ENCODE data around the gene SV2B. TPM values are rescaled to one million over a fixed set of nuclear protein-coding genes. Genes with fewer than 3 reads are reported as not detected.

SV2B gene
- total and polyA plus RNA-seq, 2 experiments from 2014 or later: 0.06 to 0.76 TPM

DNA sequence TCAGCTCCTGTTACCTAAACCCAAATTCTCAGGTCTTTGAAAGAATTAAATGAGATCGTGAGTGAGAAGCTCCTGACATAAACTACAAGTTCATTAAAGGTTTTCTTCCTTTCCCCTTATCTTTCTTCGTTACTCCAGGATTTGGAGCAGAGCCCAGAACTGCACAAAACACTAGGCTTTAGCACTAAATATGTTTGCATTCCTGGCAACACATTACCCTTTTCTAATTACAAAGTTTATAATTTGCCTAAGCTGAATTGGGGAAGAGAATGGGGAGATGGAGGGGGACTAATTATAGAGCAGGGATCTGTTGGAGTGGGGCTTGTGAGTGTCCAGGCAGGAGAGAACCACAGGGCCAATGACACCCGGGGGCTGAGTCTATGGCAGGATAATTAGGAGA is 109.7 kb downstream of the SV2B start (continued):
- TF ChIP-seq, protein P1, sequence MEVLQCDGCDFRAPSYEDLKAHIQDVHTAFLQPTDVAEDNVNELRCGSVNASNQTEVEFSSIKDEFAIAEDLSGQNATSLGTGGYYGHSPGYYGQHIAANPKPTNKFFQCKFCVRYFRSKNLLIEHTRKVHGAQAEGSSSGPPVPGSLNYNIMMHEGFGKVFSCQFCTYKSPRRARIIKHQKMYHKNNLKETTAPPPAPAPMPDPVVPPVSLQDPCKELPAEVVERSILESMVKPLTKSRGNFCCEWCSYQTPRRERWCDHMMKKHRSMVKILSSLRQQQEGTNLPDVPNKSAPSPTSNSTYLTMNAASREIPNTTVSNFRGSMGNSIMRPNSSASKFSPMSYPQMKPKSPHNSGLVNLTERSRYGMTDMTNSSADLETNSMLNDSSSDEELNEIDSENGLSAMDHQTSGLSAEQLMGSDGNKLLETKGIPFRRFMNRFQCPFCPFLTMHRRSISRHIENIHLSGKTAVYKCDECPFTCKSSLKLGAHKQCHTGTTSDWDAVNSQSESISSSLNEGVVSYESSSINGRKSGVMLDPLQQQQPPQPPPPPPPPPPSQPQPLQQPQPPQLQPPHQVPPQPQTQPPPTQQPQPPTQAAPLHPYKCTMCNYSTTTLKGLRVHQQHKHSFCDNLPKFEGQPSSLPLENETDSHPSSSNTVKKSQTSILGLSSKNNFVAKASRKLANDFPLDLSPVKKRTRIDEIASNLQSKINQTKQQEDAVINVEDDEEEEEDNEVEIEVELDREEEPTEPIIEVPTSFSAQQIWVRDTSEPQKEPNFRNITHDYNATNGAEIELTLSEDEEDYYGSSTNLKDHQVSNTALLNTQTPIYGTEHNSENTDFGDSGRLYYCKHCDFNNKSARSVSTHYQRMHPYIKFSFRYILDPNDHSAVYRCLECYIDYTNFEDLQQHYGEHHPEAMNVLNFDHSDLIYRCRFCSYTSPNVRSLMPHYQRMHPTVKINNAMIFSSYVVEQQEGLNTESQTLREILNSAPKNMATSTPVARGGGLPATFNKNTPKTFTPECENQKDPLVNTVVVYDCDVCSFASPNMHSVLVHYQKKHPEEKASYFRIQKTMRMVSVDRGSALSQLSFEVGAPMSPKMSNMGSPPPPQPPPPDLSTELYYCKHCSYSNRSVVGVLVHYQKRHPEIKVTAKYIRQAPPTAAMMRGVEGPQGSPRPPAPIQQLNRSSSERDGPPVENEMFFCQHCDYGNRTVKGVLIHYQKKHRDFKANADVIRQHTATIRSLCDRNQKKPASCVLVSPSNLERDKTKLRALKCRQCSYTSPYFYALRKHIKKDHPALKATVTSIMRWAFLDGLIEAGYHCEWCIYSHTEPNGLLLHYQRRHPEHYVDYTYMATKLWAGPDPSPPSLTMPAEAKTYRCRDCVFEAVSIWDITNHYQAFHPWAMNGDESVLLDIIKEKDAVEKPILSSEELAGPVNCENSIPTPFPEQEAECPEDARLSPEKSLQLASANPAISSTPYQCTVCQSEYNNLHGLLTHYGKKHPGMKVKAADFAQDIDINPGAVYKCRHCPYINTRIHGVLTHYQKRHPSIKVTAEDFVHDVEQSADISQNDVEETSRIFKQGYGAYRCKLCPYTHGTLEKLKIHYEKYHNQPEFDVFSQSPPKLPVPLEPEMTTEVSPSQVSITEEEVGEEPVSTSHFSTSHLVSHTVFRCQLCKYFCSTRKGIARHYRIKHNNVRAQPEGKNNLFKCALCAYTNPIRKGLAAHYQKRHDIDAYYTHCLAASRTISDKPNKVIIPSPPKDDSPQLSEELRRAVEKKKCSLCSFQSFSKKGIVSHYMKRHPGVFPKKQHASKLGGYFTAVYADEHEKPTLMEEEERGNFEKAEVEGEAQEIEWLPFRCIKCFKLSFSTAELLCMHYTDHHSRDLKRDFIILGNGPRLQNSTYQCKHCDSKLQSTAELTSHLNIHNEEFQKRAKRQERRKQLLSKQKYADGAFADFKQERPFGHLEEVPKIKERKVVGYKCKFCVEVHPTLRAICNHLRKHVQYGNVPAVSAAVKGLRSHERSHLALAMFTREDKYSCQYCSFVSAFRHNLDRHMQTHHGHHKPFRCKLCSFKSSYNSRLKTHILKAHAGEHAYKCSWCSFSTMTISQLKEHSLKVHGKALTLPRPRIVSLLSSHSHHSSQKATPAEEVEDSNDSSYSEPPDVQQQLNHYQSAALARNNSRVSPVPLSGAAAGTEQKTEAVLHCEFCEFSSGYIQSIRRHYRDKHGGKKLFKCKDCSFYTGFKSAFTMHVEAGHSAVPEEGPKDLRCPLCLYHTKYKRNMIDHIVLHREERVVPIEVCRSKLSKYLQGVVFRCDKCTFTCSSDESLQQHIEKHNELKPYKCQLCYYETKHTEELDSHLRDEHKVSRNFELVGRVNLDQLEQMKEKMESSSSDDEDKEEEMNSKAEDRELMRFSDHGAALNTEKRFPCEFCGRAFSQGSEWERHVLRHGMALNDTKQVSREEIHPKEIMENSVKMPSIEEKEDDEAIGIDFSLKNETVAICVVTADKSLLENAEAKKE (CRISPR knock-in tag; IDR thresholded peaks at IDR 0.05): no peak

DNA sequence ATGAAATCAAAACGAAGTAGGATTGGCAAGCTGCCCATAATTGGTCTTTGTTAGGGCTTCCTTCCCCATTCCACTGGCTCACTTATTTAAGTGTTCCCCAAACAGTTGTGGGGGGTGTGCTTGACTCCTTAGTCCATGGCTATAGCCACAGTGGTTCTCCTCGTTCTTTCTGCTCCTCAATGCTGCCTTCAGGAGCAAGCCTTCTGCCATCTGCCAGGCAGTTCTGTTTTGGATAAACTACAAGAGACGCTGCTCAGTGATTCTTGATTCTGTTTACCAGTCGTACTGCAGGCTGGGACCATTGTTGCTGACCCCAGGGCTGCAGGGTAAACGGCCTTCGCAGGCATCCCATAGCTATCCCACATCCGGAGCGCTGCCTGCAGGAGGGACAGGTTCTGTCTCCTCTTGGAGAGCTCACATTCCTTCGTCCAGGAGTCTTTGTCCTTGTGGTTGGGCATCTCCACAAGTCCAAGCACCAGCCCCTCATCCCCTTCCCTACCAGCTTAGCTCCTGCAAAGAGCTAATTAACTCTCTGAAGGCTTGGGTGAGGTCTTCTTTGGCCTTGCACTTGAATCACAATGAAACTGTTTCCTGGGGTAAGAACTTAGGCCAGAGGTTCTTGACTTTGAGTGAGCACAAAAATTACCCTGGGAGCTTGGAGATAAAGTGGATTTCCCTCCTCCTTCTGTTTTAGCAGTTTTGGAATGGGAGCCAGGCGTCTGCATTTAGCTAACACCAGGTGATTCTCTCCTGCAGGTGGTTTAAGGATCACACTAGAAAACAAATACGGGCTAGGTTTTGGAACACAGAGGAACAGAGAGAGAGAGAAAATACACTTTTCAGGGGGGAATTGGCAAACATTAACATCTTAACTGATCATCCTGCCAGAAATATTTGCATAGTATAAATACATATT is 114.9 kb downstream of the SV2B start:
- Histone ChIP-seq H3K4me2 (no peak overlapping the region), H3K9me2 (ENCODE audit: insufficient read depth) (no peaks in the 10 kb centered on the region; the same call in 1 of the 2 replicates), H3K79me2 (replicated peaks; ENCODE audit: insufficient read depth) (no peaks in the 10 kb centered on the region), H2AFZ (peak overlapping the region; percentile 83), H3K36me3 (ENCODE audit: insufficient read depth) (no peaks in the 10 kb centered on the region; the same call in 1 of the 2 replicates), H3F3A (replicated peaks; ENCODE audit: low read depth) (no peaks in the 10 kb centered on the region), H4K20me1 (replicated peaks; ENCODE audit: insufficient read depth) (no peaks in the 10 kb centered on the region), H3K27ac (ENCODE audit: low read depth) (no peak overlapping the region), H3K4me1 (ENCODE audit: insufficient read depth) (0 out of 2 replicates have a peak, but pooled peaks cover 3% of the 10 kb centered on the region), H3K4me3 (no peak overlapping the region), H3K27me3 (ENCODE audit: insufficient read depth) (no peaks in the 10 kb centered on the region)
- peak; percentile 76 for ATAC-seq
- TF ChIP-seq ZNF114 (CRISPR knock-in tag; IDR thresholded peaks at IDR 0.05): no peak
- no peak for TF ChIP-seq ZNF331 (CRISPR knock-in tag; IDR thresholded peaks at IDR 0.05; ENCODE audit: low read depth)
- TF ChIP-seq NANOG (IDR thresholded peaks at IDR 0.05; ENCODE audit: borderline replicate concordance): no peak
- TF ChIP-seq EZH2phosphoT487 (IDR thresholded peaks at IDR 0.05; ENCODE audit: unreplicated experiment): no peak
- TF ChIP-seq STAT1 (IDR thresholded peaks at IDR 0.05; ENCODE audit: unreplicated experiment): no peak
- TF ChIP-seq, protein P1 (CRISPR knock-in tag; IDR thresholded peaks at IDR 0.05): peak; percentile 80
- TF ChIP-seq EZH2 (IDR thresholded peaks at IDR 0.05; ENCODE audit: low read depth, unreplicated experiment): no peak
- TF ChIP-seq JUNB (IDR thresholded peaks at IDR 0.05; ENCODE audit: unreplicated experiment): no peak
- Mint-ChIP-seq H3K4me1 (peaks cover 9% of the 10 kb centered on the region), H3K9me3 (0 out of 3 replicates have a peak, but pooled peaks cover 3% of the 10 kb centered on the region), H3K27me3 (ENCODE audit: insufficient read depth, low read depth, poor library complexity) (no peaks in the 10 kb centered on the region), H3K27ac (no peak overlapping the region), H3K36me3 (ENCODE audit: low read depth) (no peaks in the 10 kb centered on the region), H3K4me3 (no peak overlapping the region)
- peak; percentile 37 for DNase-seq (ENCODE audit: low spot score)
